ENCODE measurements around the gene ATP13A1.
A peak's percentile ranks its signal among the peaks of the same experiment; 100 is the strongest.
"Not testable (repeated sequence)": the region's sequence is repeated elsewhere in the genome, so short reads cannot be mapped to it uniquely, and the experiment has no call there.

ATP13A1 gene

DNA sequence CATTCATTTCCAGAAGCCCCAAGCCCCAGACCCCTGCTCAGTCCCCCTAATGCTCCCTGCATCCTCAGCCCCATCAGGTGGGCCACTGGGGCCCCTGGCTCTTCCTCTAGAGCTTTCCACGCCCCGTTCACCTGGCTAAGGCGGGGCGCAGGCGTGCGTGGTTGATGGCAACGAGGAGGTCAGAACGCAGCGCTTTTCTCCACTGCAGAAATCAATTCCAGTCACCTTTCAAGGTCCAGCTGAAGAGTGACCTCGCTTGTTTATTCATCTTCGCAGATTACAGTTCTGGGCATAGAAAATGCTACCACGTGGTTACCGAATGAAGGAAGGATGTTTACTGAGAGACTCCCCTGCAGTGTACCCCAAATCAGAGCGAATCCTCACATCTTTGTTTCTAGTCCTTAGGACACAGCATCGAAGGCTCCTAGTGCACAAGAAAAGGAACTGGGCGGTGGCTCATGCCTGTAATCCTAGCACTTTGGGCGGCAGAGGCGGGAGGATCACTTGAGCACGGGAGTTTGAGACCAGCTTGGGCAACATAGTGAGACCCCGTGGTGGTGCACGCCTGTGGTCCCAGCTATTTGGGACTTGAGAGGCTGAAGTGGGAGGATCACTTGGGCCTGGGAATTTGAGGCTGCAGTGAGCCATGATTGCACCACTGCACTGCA lies 44.2 kb downstream of the ATP13A1 start:
- DNase-seq (ENCODE audit: low spot score), result no peak

DNA sequence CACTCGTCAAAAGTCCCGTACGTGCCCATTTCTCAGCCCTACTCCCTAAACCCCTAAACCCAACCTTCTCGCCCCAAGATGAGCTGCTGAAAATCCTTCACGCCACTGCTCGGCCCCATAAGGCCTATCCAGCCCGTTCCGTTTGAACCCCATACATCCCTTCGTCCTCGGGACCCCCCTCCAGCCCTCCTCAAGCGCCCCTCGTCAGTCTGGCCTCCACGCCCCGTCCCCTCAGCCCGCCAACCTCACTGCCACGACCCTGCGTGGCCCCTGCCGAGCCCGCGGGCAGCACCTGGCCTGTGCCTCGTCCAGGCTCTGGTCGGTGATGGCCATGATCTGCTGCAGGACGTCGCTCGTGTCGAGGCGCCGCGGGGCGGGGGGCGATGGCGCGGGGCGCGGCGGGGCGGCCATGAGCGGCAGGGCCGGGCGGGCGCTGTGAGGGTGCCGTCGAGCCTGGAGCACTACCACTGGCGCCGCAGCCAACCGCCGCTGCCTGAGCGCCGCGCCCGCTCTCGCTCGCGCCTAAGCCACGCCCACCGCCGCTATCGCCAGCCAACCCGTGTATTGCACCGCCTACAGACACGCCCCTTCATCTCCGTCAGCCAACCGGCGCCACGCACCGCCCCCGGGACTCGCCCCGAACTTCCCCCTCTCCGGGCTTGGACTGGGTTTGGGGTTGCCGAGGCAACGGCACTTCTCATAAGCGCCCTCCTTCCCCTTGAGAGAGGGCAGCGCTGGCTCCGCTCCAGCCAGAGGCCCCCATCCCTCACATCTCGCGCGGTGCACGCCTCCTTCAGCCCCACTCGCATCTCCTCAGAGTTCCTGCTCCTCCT lies 45.0 kb downstream of the ATP13A1 start, which contains the start of gene PBX4:
TSS of gene PBX4 (minus strand) at position 469 of the 833 bp plus-strand sequence. CDS start at position 411, 58 bp downstream.
- peak; percentile 54 for DNase-seq (ENCODE audit: low spot score)

DNA sequence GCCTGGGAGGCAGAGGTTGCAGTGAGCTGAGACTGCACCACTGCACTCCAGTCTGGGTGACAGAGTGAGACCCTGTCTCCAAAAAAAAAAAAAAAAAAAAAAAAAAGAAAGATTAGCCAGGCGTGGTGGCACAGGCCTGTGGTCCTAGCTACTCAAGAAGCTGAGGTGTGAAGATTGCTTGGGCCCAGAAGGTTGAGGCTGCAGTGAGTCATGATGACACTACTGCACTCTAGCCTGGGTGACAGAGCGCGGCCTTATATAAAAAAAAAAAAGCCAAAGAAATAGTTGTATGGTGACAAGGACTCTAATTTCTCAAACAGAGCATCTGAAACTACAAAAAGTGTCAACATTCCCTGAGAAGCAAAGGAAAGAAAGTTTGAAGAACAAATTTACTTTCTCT lies 48.4 kb downstream of the ATP13A1 start:
- no peak for DNase-seq (ENCODE audit: low spot score)

DNA sequence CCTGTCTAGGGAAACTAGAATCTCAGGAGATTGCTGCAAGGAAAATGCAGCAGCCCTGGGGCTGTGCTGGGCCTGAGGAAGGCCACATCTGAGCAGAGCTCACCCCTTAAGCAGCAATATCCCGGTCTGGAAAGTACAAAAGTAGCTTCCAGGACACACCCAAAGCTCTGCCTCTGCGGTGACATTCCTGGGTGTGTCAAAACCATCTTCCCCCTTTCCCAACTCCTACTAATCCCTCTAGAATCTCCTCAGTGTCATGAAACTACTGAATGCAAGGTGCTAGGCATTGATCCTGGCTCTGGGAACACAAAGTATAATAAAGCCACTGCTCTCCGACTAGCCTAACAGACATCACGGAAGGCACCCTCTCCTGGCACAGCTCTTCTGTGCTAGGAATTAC lies 50.0 kb downstream of the ATP13A1 start:
- no peak for DNase-seq (ENCODE audit: low spot score)

DNA sequence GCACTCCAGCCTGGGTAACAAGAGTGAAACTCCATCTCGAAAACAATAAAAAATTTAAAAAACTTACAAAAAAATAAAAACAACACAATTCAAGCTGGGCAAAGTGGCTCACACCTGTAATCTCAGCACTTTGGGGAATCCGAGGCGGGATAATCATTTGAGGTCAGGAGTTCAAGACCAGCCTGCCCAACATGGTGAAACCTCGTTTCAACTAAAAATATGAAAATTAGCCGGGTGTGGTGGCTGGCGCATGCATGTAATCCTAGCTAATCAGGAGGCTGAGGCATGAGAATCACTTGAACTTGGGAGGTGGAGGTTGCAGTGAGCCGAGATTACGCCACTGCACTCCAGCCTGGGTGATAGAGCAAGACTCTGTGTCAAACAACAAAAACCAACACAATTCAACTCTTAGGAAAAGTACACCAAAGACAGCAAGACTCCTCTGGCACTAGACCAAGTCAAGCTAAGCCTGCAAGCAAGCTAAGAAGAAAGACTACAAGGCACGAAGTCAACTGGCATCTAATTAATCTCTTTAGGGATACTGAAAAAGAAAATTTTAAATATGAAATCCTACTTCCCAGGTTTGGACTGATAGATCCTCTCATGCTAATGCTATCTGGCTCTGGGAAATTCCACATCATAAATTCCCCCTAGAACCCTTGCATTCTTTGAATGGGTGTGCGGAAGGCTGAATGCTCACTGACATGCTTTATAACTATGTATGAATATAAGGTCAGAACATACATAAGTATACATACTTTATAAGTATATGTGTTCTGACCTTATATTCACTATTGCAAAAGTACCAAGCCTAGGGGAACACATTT lies 52.9 kb downstream of the ATP13A1 start:
- no peak for DNase-seq (ENCODE audit: low spot score)

GRCh38 chr19:19606686-19607085 lies 56.8 kb downstream of the ATP13A1 start:
- not testable (repeated sequence) for DNase-seq (ENCODE audit: low spot score)

GRCh38 chr19:19606021-19606420 lies 57.5 kb downstream of the ATP13A1 start:
- no peak for DNase-seq (ENCODE audit: low spot score)

- DNase-seq (ENCODE audit: low spot score), result no peak
Measured at GRCh38 chr19:19602713-19603324, 60.7 kb downstream of the ATP13A1 start.

DNA sequence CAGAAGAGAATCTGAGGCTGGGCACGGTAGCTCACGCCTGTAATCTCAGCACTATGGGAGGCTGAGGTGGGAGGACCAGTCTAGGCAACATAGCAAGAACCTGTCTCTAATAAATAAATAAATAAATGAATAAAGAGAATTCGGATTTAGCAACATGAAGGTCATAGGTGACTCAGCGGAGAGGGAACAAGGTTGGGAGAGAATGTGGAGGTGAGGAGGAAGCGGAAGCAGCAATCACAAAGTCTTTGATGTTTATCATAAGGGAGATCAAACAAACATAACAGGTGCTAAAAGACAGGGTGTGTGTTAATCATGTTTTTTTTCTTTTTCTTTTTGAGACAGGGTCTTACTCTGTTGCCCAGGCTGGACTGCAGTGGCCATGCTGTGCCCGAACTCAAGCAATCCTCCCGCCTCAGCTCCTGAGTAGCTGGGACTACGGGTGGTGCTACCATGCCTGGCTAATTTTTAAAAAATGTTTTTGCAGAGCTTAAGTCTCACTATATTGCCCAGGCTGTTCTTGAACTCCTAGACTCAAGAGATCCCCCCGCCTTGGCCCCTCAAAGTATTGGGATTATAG lies 61.3 kb downstream of the ATP13A1 start:
- no peak for DNase-seq (ENCODE audit: low spot score)

DNA sequence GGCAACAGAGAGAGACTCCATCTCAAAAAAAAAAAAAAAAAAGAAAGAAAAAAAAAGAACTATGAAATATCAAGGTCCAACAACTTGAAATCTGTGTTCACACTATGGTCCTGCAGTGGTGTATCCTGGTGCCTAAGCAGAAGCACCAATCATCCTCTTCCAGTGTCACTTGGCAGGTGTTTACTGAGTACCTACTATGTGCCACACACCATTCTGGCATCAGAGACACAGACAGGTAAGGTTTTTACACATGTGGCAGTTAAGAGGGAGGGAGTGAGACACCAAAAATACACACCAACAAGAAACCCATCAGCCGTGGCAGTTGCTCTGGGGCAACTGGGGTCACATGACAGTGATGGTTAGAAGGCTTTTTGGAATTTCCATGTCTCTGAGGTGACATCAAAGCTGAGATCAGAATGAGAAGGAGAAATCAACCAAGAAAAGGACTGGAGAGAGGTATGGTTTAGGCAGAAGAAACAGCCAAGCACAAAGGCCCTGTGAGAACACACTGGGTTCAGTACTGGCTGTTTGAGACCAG lies 62.6 kb downstream of the ATP13A1 start:
- no peak for DNase-seq (ENCODE audit: low spot score)

DNA sequence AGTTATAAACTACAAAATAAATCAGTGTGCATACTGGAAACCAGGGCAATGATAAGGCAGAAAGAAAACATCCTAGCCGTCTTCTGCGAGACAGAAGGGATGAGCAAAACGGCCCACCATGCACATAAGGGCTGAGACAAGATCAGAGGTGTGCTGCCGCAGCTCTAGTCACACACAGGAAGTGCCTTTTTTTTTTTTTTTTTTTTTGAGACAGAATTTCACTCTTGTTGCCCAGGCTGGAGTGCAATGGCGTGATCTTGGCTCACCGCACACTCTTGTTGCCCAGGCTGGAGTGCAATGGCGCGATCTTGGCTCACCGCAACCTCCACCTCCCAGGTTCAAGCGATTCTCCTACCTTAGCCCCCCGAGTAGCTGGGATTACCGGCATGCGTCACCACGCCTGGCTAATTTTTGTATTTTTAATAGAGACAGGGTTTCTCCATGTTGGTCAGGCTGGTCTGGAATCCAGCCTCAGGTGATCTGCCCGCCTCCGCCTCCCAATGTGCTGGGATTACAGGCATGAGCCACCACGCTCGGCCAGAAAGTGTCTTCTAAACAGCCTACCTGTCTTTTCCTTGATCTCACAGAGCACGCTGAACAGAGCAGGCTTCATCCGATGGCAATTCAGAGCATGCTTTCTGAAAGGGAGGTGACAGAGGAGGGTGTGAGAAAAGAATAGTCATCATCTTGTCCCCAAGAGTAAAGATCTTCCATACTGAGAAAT lies 64.6 kb downstream of the ATP13A1 start:
- DNase-seq (ENCODE audit: low spot score), result not testable (repeated sequence)

DNA sequence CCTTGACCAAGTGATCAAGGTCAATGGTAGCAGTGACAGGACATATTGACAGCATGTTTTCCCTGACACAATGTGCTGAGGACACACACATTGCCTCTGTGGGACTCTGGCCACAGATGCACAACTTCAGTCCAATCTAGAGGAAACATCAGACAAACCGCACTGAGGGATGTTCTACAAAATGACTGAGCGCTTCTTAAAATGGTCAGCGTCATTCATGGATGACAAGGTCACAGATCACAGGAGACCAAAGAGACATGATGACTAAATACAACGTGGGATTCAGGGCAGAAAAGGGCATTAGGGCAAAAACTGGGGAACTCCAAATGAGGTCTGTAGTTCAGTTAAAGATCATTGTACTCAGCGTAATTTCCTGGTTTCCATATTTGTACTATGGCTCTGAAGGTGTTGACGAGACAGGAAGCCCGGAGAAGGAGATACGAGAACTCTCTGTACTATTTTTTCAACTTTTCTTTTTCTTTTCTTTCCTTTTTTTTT lies 65.6 kb downstream of the ATP13A1 start:
- no peak for DNase-seq (ENCODE audit: low spot score)
